Neural cell (in vitro differentiated cells): ENCODE results near the gene PDE10A. TPM values are rescaled to one million over a fixed set of nuclear protein-coding genes. Genes with fewer than 3 reads are reported as not detected.
A peak's percentile ranks its signal among the peaks of the same experiment; 100 is the strongest.

Source experiments
- H2AFZ ChIP-seq: fragments of 200-600, 300-800 bp; sonication (generic), shearing (Covaris generic); 2 replicates; pipeline ENCODE4 v1.6.0; 2014; ENCODE audit warnings: low read depth, mild to moderate bottlenecking, antibody characterized with exemption, low read length, moderate library complexity
- H3F3A ChIP-seq: fragments of 200-600 bp; shearing (Covaris generic); 2 replicates; pipeline ENCODE4 v1.6.1; 2016; ENCODE audit warnings: mild to moderate bottlenecking, moderate library complexity, mixed read lengths, antibody characterized with exemption, low read length; ENCODE audit not compliant: insufficient read depth, poor library complexity, severe bottlenecking
- H3K27ac ChIP-seq: fragments of 200-600, 300-800 bp; sonication (generic), shearing (Covaris generic); 2 replicates; pipeline ENCODE4 v1.5.1; 2014; ENCODE audit warnings: mild to moderate bottlenecking, low read length, moderate library complexity
- H3K27me3 ChIP-seq: fragments of 300-800, 200-600 bp; sonication (generic), shearing (Covaris generic); 2 replicates; pipeline ENCODE4 v1.6.0; 2014; ENCODE audit warnings: mild to moderate bottlenecking, low read depth, low read length, moderate library complexity; ENCODE audit not compliant: insufficient read depth
- H3K36me3 ChIP-seq: fragments of 300-800, 200-600 bp; sonication (generic), shearing (Covaris generic); 2 replicates; pipeline ENCODE4 v1.5.1; 2014; ENCODE audit warnings: mild to moderate bottlenecking, antibody characterized with exemption, low read length, moderate library complexity; ENCODE audit not compliant: insufficient read depth
- H3K4me2 ChIP-seq: fragments of 300-800, 200-600 bp; sonication (generic), shearing (Covaris generic); 2 replicates; pipeline ENCODE4 v1.6.0; 2014; ENCODE audit warnings: mild to moderate bottlenecking, low read length
- H3K4me3 ChIP-seq: fragments of 300-800, 200-600 bp; sonication (generic), shearing (Covaris generic); 2 replicates; pipeline ENCODE4 v1.5.1; 2014; ENCODE audit warnings: mild to moderate bottlenecking, low read length, moderate library complexity
- H3K79me2 ChIP-seq: fragments of 200-600 bp; shearing (Covaris generic); replicated peaks from 2 replicates; pipeline ENCODE4 v1.6.0; 2014; ENCODE audit warnings: mild to moderate bottlenecking, low read length, moderate library complexity; ENCODE audit not compliant: insufficient read depth
- H3K9ac ChIP-seq: fragments of 300-800, 200-600 bp; sonication (generic), shearing (Covaris generic); 2 replicates; pipeline ENCODE4 v1.6.1; 2016; ENCODE audit warnings: mild to moderate bottlenecking, low read length, mixed read lengths
- H3K9me2 ChIP-seq: fragments of 200-600 bp; shearing (Covaris generic); 2 replicates; pipeline ENCODE4 v1.6.1; 2016; ENCODE audit warnings: mild to moderate bottlenecking, low read length, mixed read lengths; ENCODE audit not compliant: insufficient read depth
- H3K9me3 ChIP-seq: fragments of 200-600, 300-800 bp; sonication (generic), shearing (Covaris generic); 2 replicates; pipeline ENCODE4 v1.6.1; 2016; ENCODE audit warnings: mild to moderate bottlenecking, mixed run types, low read length, moderate library complexity, mixed read lengths
- H4K20me1 ChIP-seq: fragments of 200-600 bp; shearing (Covaris generic); 2 replicates; pipeline ENCODE4 v1.6.1; 2016; ENCODE audit warnings: mild to moderate bottlenecking, mixed run types; ENCODE audit not compliant: insufficient read depth
- EP300 ChIP-seq: fragments of 450-650 bp; conservative IDR thresholded peaks from 2 replicates; pipeline ENCODE4 v1.6.1; 2014; ENCODE audit warnings: antibody characterized with exemption, mild to moderate bottlenecking, moderate library complexity; ENCODE audit not compliant: poor library complexity, severe bottlenecking
- MXI1 ChIP-seq: fragments of 450-650 bp; conservative IDR thresholded peaks from 2 replicates; pipeline ENCODE4 v1.6.1; 2014; ENCODE audit warnings: antibody characterized with exemption, mild to moderate bottlenecking; ENCODE audit not compliant: poor library complexity, severe bottlenecking
- POLR2AphosphoS5 ChIP-seq: IDR thresholded peaks from 2 replicates; pipeline ENCODE4 v1.6.1; 2012
- RAD21 ChIP-seq: fragments of 450-650 bp; conservative IDR thresholded peaks from 2 replicates; pipeline ENCODE4 v1.6.1; 2014; ENCODE audit warnings: antibody characterized with exemption, mild to moderate bottlenecking, moderate library complexity
- SMC3 ChIP-seq: fragments of 450-650 bp; conservative IDR thresholded peaks from 2 replicates; pipeline ENCODE4 v1.6.1; 2014; ENCODE audit warnings: antibody characterized with exemption, mild to moderate bottlenecking, moderate library complexity; ENCODE audit not compliant: poor library complexity
- TAF1 ChIP-seq: IDR thresholded peaks from 2 replicates; pipeline ENCODE4 v1.6.1; 2012; ENCODE audit warnings: low read depth
- polyA plus RNA-seq: library from polyadenylated mRNA; depleted of rRNA; stranded (reverse); fragments of >200 nt; gene quantifications from 2 replicates; pipeline ENCODE4 v1.2.3, GENCODE V29; 2014
- TF ChIP-seq, protein P1 (sequence below): IDR thresholded peaks from 2 replicates; pipeline ENCODE4 v1.6.1; 2012; ENCODE audit warnings: borderline replicate concordance
- TF ChIP-seq, protein P2 (sequence below): fragments of 450-650 bp; IDR thresholded peaks from 2 replicates; pipeline ENCODE4 v1.5.1; 2014; ENCODE audit warnings: antibody characterized with exemption, mild to moderate bottlenecking, moderate library complexity; ENCODE audit not compliant: poor library complexity, severe bottlenecking

The PDE10A gene
- polyA plus RNA-seq, 1 donor from 2014 or later = 52.4 TPM

DNA sequence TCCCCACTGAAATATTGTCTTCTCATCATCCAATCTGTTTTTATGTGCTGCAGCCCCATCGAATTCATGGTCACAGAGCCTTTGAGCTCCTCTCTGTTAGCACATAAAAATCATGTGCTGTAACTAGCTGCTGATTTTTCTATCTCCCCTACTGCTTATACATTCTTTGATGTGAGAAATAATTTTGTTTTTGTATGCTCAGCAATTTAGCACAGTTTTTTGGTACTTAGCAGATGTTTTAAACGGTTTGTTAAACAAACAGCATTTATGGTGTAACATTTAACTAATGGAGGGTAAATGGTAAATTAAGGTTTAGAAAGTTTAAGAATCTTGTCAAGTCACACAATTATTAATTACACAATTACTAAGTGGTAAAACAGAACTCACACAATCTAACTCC lies 221.9 kb downstream of the PDE10A start:
- Histone ChIP-seq H3K79me2 (no peaks in the 10 kb centered on the region), H3K27ac (no peak overlapping the region), H2AFZ (no peak overlapping the region), H3K4me2 (no peak overlapping the region), H3K27me3 (no peaks in the 10 kb centered on the region), H3K9ac (no peak overlapping the region), H3K36me3 (peaks cover 8% of the 10 kb centered on the region), H3K4me3 (no peak overlapping the region), H4K20me1 (no peaks in the 10 kb centered on the region), H3K9me3 (peaks cover 4% of the 10 kb centered on the region), H3F3A (no peaks in the 10 kb centered on the region), H3K9me2 (no peaks in the 10 kb centered on the region)
- TF ChIP-seq, protein P1, sequence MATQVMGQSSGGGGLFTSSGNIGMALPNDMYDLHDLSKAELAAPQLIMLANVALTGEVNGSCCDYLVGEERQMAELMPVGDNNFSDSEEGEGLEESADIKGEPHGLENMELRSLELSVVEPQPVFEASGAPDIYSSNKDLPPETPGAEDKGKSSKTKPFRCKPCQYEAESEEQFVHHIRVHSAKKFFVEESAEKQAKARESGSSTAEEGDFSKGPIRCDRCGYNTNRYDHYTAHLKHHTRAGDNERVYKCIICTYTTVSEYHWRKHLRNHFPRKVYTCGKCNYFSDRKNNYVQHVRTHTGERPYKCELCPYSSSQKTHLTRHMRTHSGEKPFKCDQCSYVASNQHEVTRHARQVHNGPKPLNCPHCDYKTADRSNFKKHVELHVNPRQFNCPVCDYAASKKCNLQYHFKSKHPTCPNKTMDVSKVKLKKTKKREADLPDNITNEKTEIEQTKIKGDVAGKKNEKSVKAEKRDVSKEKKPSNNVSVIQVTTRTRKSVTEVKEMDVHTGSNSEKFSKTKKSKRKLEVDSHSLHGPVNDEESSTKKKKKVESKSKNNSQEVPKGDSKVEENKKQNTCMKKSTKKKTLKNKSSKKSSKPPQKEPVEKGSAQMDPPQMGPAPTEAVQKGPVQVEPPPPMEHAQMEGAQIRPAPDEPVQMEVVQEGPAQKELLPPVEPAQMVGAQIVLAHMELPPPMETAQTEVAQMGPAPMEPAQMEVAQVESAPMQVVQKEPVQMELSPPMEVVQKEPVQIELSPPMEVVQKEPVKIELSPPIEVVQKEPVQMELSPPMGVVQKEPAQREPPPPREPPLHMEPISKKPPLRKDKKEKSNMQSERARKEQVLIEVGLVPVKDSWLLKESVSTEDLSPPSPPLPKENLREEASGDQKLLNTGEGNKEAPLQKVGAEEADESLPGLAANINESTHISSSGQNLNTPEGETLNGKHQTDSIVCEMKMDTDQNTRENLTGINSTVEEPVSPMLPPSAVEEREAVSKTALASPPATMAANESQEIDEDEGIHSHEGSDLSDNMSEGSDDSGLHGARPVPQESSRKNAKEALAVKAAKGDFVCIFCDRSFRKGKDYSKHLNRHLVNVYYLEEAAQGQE = no peak
- TF ChIP-seq, protein P2, sequence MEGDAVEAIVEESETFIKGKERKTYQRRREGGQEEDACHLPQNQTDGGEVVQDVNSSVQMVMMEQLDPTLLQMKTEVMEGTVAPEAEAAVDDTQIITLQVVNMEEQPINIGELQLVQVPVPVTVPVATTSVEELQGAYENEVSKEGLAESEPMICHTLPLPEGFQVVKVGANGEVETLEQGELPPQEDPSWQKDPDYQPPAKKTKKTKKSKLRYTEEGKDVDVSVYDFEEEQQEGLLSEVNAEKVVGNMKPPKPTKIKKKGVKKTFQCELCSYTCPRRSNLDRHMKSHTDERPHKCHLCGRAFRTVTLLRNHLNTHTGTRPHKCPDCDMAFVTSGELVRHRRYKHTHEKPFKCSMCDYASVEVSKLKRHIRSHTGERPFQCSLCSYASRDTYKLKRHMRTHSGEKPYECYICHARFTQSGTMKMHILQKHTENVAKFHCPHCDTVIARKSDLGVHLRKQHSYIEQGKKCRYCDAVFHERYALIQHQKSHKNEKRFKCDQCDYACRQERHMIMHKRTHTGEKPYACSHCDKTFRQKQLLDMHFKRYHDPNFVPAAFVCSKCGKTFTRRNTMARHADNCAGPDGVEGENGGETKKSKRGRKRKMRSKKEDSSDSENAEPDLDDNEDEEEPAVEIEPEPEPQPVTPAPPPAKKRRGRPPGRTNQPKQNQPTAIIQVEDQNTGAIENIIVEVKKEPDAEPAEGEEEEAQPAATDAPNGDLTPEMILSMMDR = no peak
- TF ChIP-seq POLR2AphosphoS5 (no peak), MXI1 (no peak), EP300 (no peak), TAF1 (no peak), SMC3 (no peak)

DNA sequence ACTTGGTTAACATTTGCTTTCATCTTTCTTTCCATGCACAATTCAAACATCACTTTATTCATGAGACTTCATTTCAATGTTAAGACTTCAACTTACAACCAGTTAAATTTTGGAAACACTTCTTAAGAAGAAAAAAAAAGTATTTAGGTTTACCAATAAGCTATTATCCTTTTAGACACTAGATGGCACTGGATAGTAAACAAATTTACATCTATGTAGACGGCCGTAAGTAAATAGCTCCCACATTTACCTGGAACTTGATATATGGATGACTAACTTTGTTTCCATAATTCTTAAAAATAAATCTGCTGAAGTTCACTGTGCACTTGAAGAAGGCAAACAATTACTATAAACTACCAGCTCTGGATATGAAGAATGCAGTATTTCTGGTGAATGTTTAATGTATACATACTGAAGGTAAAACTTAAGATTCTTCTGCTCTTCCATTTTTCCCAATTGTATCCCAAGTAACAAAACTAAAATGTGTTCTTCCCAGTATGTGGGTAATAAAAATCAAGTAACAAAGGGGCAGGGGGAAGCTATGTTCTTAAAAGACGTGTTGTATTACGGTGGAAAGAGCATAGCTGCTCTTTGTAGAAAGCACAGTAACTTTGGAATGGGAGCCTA lies 223.0 kb downstream of the PDE10A start:
- Histone ChIP-seq H2AFZ (no peak overlapping the region), H3K4me2 (no peak overlapping the region), H3K27ac (no peak overlapping the region), H3K27me3 (no peaks in the 10 kb centered on the region), H3K9me3 (peaks cover 4% of the 10 kb centered on the region), H3K79me2 (no peaks in the 10 kb centered on the region), H4K20me1 (no peaks in the 10 kb centered on the region), H3K4me3 (no peak overlapping the region), H3K9me2 (no peaks in the 10 kb centered on the region), H3K36me3 (peaks cover 8% of the 10 kb centered on the region), H3K9ac (no peak overlapping the region), H3F3A (no peaks in the 10 kb centered on the region)
- TF ChIP-seq, protein P2 = peak; percentile 78
- peak; percentile 82 for TF ChIP-seq RAD21
- peak; percentile 83 for TF ChIP-seq SMC3
- TF ChIP-seq MXI1 = no peak
- TF ChIP-seq, protein P1 = no peak
